Bronchial smooth muscle cell (primary cell): ENCODE measurements around the gene UBE2QL1. TPM values are rescaled to one million over a fixed set of nuclear protein-coding genes. Genes with fewer than 3 reads are reported as not detected.

Experiments
- total RNA-seq: library from RNA; depleted of rRNA; stranded (reverse); fragments of >200 nt; gene quantifications from 2 replicates; pipeline ENCODE4 v1.2.1, GENCODE V29; 2014

UBE2QL1 gene, protein sequence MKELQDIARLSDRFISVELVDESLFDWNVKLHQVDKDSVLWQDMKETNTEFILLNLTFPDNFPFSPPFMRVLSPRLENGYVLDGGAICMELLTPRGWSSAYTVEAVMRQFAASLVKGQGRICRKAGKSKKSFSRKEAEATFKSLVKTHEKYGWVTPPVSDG
- under 0.01 TPM in 1 of 2 replicates, not detected in the other for total RNA-seq

GRCh38 chr5:6448622-6449464, at the start of gene UBE2QL1:
Gene UBE2QL1, plus strand, starts transcription at chr5:6448859. Its CDS starts 35 bp downstream, at chr5:6448894.

Other genes with a start within 250 kb of the UBE2QL1 start
- 9.0 and 10.4 TPM in 2 replicates for gene MED10, start 70.3 kb upstream of the UBE2QL1 start, total RNA-seq
- gene NSUN2, start 184.2 kb downstream of the UBE2QL1 start, total RNA-seq, result 32.2 and 35.8 TPM in 2 replicates
- gene SRD5A1, start 184.6 kb downstream of the UBE2QL1 start, total RNA-seq, result 13.6 and 26.8 TPM in 2 replicates